Subcutaneous abdominal adipose tissue (tissue), 5 donors: ENCODE results near the gene NTM.

Source experiments
- H3K27ac ChIP-seq: one replicate; pipeline ENCODE4 v1.7.0; 2013; ENCODE audit warnings: low read depth, mild to moderate bottlenecking, inconsistent platforms, low read length, moderate library complexity
- H3K27me3 ChIP-seq, 5 donors: one replicate each; pipeline ENCODE4 v1.7.0; 2013; ENCODE audit warnings: low read length in 5 of 5, inconsistent platforms in 1 of 5; ENCODE audit not compliant: control insufficient read depth in 5 of 5, insufficient read depth in 4 of 5
- H3K36me3 ChIP-seq, 5 donors: one replicate each; pipeline ENCODE4 v1.7.0; 2013; ENCODE audit warnings: low read length in 5 of 5; ENCODE audit not compliant: control insufficient read depth in 5 of 5, insufficient read depth in 5 of 5
- H3K4me1 ChIP-seq, 5 donors: one replicate each; pipeline ENCODE4 v1.7.0; 2013; ENCODE audit warnings: low read length in 5 of 5, mild to moderate bottlenecking in 3 of 5, moderate library complexity in 1 of 5; ENCODE audit not compliant: control insufficient read depth in 5 of 5, insufficient read depth in 5 of 5
- H3K4me3 ChIP-seq, 5 donors: one replicate each; pipeline ENCODE4 v1.7.0; 2013; ENCODE audit warnings: low read length in 5 of 5, low read depth in 1 of 5
- H3K9ac ChIP-seq, 5 donors: one replicate each; pipeline ENCODE4 v1.7.0; 2013; ENCODE audit warnings: low read length in 5 of 5, mild to moderate bottlenecking in 4 of 5, moderate library complexity in 3 of 5
- H3K9me3 ChIP-seq, 5 donors: one replicate each; pipeline ENCODE4 v1.7.0; 2013; ENCODE audit warnings: low read length in 5 of 5; ENCODE audit not compliant: control insufficient read depth in 5 of 5
- donor health status: healthy.
- donor health status: healthy.
- donor health status: healthy.
- donor health status: healthy.
- donor health status: healthy.

NTM gene

GRCh38 chr11:131704682-131705081, 334.3 kb downstream of the NTM start:
- Histone ChIP-seq H3K9ac (no peak overlapping the region), H3K4me1 (no peaks in the 10 kb centered on the region), H3K36me3 (no peaks in the 10 kb centered on the region), H3K27ac (no peak overlapping the region), H3K9me3 (peaks cover 2 to 13% (median 4%) of the 10 kb centered on the region in 5 donors), H3K27me3 (no peaks in the 10 kb centered on the region), H3K4me3 (no peak overlapping the region)

- Histone ChIP-seq H3K27ac (no peak overlapping the region), H3K9me3 (peaks cover 0 to 8% (median 3%) of the 10 kb centered on the region in 5 donors), H3K4me3 (no peak overlapping the region), H3K27me3 (no peaks in the 10 kb centered on the region), H3K9ac (no peak overlapping the region), H3K36me3 (no peaks in the 10 kb centered on the region), H3K4me1 (no peaks in the 10 kb centered on the region)
These were observed 340.1 kb downstream of the NTM start for GRCh38 chr11:131710511-131710910.

- no peak overlapping the region for H3K4me3 ChIP-seq
- peaks cover 0 to 8% (median 0%) of the 10 kb centered on the region in 5 donors for H3K9me3 ChIP-seq
- no peaks in the 10 kb centered on the region for H3K36me3 ChIP-seq
- no peaks in the 10 kb centered on the region for H3K27me3 ChIP-seq
- H3K9ac ChIP-seq, result no peak overlapping the region
- no peak overlapping the region for H3K27ac ChIP-seq
- H3K4me1 ChIP-seq, result no peaks in the 10 kb centered on the region
These were observed 342.5 kb downstream of the NTM start for GRCh38 chr11:131712897-131713296.

GRCh38 chr11:131713529-131714134, 343.2 kb downstream of the NTM start:
- Histone ChIP-seq H3K27me3 (no peaks in the 10 kb centered on the region), H3K9ac (no peak overlapping the region), H3K4me1 (no peaks in the 10 kb centered on the region), H3K9me3 (peaks cover 0 to 8% (median 0%) of the 10 kb centered on the region in 5 donors), H3K36me3 (no peaks in the 10 kb centered on the region), H3K27ac (no peak overlapping the region), H3K4me3 (no peak overlapping the region)

GRCh38 chr11:131717616-131718015, 347.2 kb downstream of the NTM start:
- Histone ChIP-seq H3K27ac (no peak overlapping the region), H3K27me3 (no peaks in the 10 kb centered on the region), H3K9me3 (peaks cover 0 to 8% (median 0%) of the 10 kb centered on the region in 5 donors), H3K4me1 (no peaks in the 10 kb centered on the region), H3K4me3 (no peak overlapping the region), H3K9ac (no peak overlapping the region), H3K36me3 (no peaks in the 10 kb centered on the region)

GRCh38 chr11:131723088-131723487, 352.7 kb downstream of the NTM start:
- Histone ChIP-seq H3K4me1 (peaks cover 0 to 10% (median 8%) of the 10 kb centered on the region in 5 donors), H3K27ac (no peak overlapping the region), H3K9ac (no peak overlapping the region), H3K27me3 (no peaks in the 10 kb centered on the region), H3K9me3 (no peaks in the 10 kb centered on the region), H3K4me3 (no peak overlapping the region), H3K36me3 (no peaks in the 10 kb centered on the region)

GRCh38 chr11:131724436-131724975, 354.1 kb downstream of the NTM start:
- Histone ChIP-seq H3K36me3 (no peaks in the 10 kb centered on the region), H3K27me3 (no peaks in the 10 kb centered on the region), H3K4me1 (peaks cover 0 to 10% (median 8%) of the 10 kb centered on the region in 5 donors), H3K9ac (no peak overlapping the region), H3K27ac (no peak overlapping the region), H3K4me3 (no peak overlapping the region), H3K9me3 (no peaks in the 10 kb centered on the region)

GRCh38 chr11:131734871-131735270, 364.5 kb downstream of the NTM start:
- no peak overlapping the region for H3K9ac ChIP-seq
- no peak overlapping the region for H3K4me3 ChIP-seq
- H3K4me1 ChIP-seq, result peaks cover 0 to 19% (median 10%) of the 10 kb centered on the region in 5 donors
- no peak overlapping the region for H3K27ac ChIP-seq
- no peaks in the 10 kb centered on the region for H3K36me3 ChIP-seq
- no peaks in the 10 kb centered on the region for H3K9me3 ChIP-seq
- no peaks in the 10 kb centered on the region for H3K27me3 ChIP-seq

GRCh38 chr11:131737357-131737756, 366.9 kb downstream of the NTM start:
- Histone ChIP-seq H3K4me3 (no peak overlapping the region), H3K4me1 (peaks cover 0 to 13% (median 10%) of the 10 kb centered on the region in 5 donors), H3K27me3 (no peaks in the 10 kb centered on the region), H3K27ac (no peak overlapping the region), H3K9ac (no peak overlapping the region), H3K36me3 (no peaks in the 10 kb centered on the region), H3K9me3 (no peaks in the 10 kb centered on the region)

GRCh38 chr11:131739243-131739882, 368.9 kb downstream of the NTM start:
- Histone ChIP-seq H3K27me3 (no peaks in the 10 kb centered on the region), H3K4me3 (no peak overlapping the region), H3K4me1 (peaks cover 0 to 11% (median 8%) of the 10 kb centered on the region in 5 donors), H3K9me3 (no peaks in the 10 kb centered on the region), H3K9ac (no peak overlapping the region), H3K36me3 (no peaks in the 10 kb centered on the region), H3K27ac (no peak overlapping the region)
